OCI-LY1 (cell line): ENCODE results near the gene P3H2.

ENCODE experiments used
- H2AFZ ChIP-seq: fragments of 200-600 bp; sonication (generic), shearing (Covaris generic); 2 replicates; pipeline ENCODE4 v1.6.0; 2014; ENCODE audit warnings: antibody characterized with exemption, mild to moderate bottlenecking, low read length
- H3F3A ChIP-seq: fragments of 200-600 bp; sonication (generic), shearing (Covaris generic); 2 replicates; pipeline ENCODE4 v1.6.0; 2014; ENCODE audit warnings: mild to moderate bottlenecking, antibody characterized with exemption, low read length, moderate library complexity; ENCODE audit not compliant: insufficient read depth
- H3K27ac ChIP-seq: fragments of 200-600 bp; sonication (generic); 2 replicates; pipeline ENCODE4 v1.5.1; 2014; ENCODE audit warnings: low read length, mixed run types, mild to moderate bottlenecking, low read depth; ENCODE audit not compliant: poor library complexity, severe bottlenecking
- H3K27me3 ChIP-seq: fragments of 200-600 bp; sonication (generic); 2 replicates; pipeline ENCODE4 v1.6.0; 2014; ENCODE audit warnings: antibody characterized with exemption, mild to moderate bottlenecking, low read length, moderate library complexity; ENCODE audit not compliant: insufficient read depth
- H3K36me3 ChIP-seq: fragments of 200-600 bp; sonication (generic); 2 replicates; pipeline ENCODE4 v1.6.1; 2014; ENCODE audit warnings: mild to moderate bottlenecking, antibody characterized with exemption, low read length, moderate library complexity, mixed read lengths; ENCODE audit not compliant: insufficient read depth
- H3K4me1 ChIP-seq: fragments of 200-600 bp; sonication (generic); 2 replicates; pipeline ENCODE4 v1.5.1; 2014; ENCODE audit warnings: mild to moderate bottlenecking, low read length, moderate library complexity; ENCODE audit not compliant: insufficient read depth, severe bottlenecking
- H3K4me2 ChIP-seq: fragments of 200-600 bp; sonication (generic), shearing (Covaris generic); 2 replicates; pipeline ENCODE4 v1.6.1; 2014; ENCODE audit warnings: low read length
- H3K4me3 ChIP-seq: fragments of 200-600 bp; sonication (generic); 2 replicates; pipeline ENCODE4 v1.5.1; 2014; ENCODE audit warnings: low read length, low read depth, mild to moderate bottlenecking, mixed read lengths; ENCODE audit not compliant: poor library complexity, severe bottlenecking
- H3K79me2 ChIP-seq: fragments of 200-600 bp; shearing (Covaris generic); 2 replicates; pipeline ENCODE4 v1.6.1; 2016; ENCODE audit warnings: mixed run types, low read length, mixed read lengths; ENCODE audit not compliant: insufficient read depth
- H3K9ac ChIP-seq: fragments of 200-600 bp; sonication (generic), shearing (Covaris generic); 2 replicates; pipeline ENCODE4 v1.6.1; 2014; ENCODE audit warnings: mild to moderate bottlenecking, low read length, mixed read lengths
- H3K9me2 ChIP-seq: fragments of 200-600 bp; sonication (generic), shearing (Covaris generic); 2 replicates; pipeline ENCODE4 v1.6.1; 2014; ENCODE audit warnings: low read depth, mild to moderate bottlenecking, low read length, mixed read lengths
- H3K9me3 ChIP-seq: fragments of 200-600 bp; shearing (Covaris generic); 2 replicates; pipeline ENCODE4 v1.6.1; 2014; ENCODE audit warnings: low read length, mixed read lengths
- H4K20me1 ChIP-seq: fragments of 200-600 bp; sonication (generic), shearing (Covaris generic); 2 replicates; pipeline ENCODE4 v1.6.0; 2016; ENCODE audit warnings: mild to moderate bottlenecking, low read length; ENCODE audit not compliant: insufficient read depth
- CTCF ChIP-seq: fragments of 200-600 bp; sonication (generic), shearing (Covaris generic); IDR thresholded peaks from 2 replicates; pipeline ENCODE4 v1.5.1; 2017; ENCODE audit warnings: mild to moderate bottlenecking, antibody characterized with exemption, low read length, moderate library complexity, mixed read lengths
- EZH2 ChIP-seq: fragments of 200-600 bp; sonication (generic), shearing (Covaris generic); IDR thresholded peaks from 2 replicates; pipeline ENCODE4 v1.8.0; 2017; ENCODE audit warnings: borderline replicate concordance, mixed run types, mild to moderate bottlenecking, antibody characterized with exemption, low read length, moderate library complexity, mixed read lengths

P3H2 gene

GRCh38 chr3:190012784-190013183, 107.9 kb downstream of the P3H2 start:
- H4K20me1 ChIP-seq = no peaks in the 10 kb centered on the region
- H3K79me2 ChIP-seq = no peaks in the 10 kb centered on the region
- H3K27me3 ChIP-seq = no peaks in the 10 kb centered on the region
- H3K36me3 ChIP-seq = no peaks in the 10 kb centered on the region
- no peak overlapping the region for H3K9ac ChIP-seq
- H3K27ac ChIP-seq = no peak overlapping the region
- no peaks in the 10 kb centered on the region for H3K4me1 ChIP-seq
- H3K9me3 ChIP-seq = no peaks in the 10 kb centered on the region
- TF ChIP-seq CTCF (no peak), EZH2 (no peak)
- H3K4me2 ChIP-seq = no peak overlapping the region
- H3F3A ChIP-seq = no peaks in the 10 kb centered on the region
- no peak overlapping the region for H2AFZ ChIP-seq
- no peak overlapping the region for H3K4me3 ChIP-seq
- H3K9me2 ChIP-seq = no peaks in the 10 kb centered on the region

DNA sequence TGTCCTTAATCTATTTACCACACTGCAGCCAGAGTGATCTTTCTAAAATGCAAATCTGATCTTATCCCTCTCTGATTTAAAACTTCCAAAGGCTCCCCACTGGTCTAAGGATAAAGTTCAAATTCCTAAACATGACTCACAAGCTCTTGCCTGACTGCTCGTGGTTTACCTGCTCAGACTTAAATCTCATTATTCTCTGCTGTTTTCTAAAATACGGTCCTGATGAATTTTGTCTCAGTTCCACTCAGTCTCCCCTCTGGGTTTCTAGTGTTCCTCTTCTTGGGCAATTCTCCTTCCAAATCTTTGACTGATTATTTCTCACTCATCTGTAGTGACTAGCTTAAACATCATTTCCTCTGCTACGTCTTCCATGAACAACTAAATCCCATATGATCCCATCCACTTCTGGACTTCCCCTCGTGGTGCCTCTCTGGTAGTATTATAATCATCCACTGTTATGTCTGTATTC, 108.3 kb downstream of the P3H2 start:
- no peaks in the 10 kb centered on the region for H3K27me3 ChIP-seq
- H3K4me2 ChIP-seq = no peak overlapping the region
- TF ChIP-seq EZH2 (no peak), CTCF (no peak)
- no peaks in the 10 kb centered on the region for H3K9me2 ChIP-seq
- no peaks in the 10 kb centered on the region for H3K9me3 ChIP-seq
- no peaks in the 10 kb centered on the region for H3F3A ChIP-seq
- H3K4me3 ChIP-seq = no peak overlapping the region
- H3K79me2 ChIP-seq = no peaks in the 10 kb centered on the region
- no peak overlapping the region for H3K27ac ChIP-seq
- H3K9ac ChIP-seq = no peak overlapping the region
- no peak overlapping the region for H2AFZ ChIP-seq
- no peaks in the 10 kb centered on the region for H3K4me1 ChIP-seq
- no peaks in the 10 kb centered on the region for H3K36me3 ChIP-seq
- H4K20me1 ChIP-seq = no peaks in the 10 kb centered on the region

DNA sequence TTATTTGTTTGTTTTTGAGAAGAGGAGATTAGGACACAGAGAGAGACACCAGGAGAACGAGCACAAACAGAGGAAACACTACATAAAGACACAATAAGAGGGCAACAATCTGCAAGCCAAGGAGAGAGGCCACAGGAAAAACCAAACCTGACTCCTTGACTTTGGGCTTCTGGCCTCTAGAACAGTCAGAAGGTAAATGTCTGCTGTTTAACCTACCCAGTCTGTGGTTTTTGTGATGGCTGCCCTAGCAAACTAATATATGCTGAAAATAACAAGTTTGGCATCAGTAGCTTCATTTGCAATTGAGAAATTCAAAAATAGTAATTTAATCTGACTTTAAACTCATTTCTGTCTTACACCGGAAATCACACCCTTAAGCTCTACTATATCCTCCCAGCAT, 110.2 kb downstream of the P3H2 start:
- Histone ChIP-seq H3F3A (no peaks in the 10 kb centered on the region), H3K4me1 (no peaks in the 10 kb centered on the region), H3K4me3 (no peak overlapping the region), H3K27me3 (no peaks in the 10 kb centered on the region), H3K9me2 (no peaks in the 10 kb centered on the region), H3K9me3 (no peaks in the 10 kb centered on the region), H3K4me2 (no peak overlapping the region), H3K79me2 (no peaks in the 10 kb centered on the region), H4K20me1 (no peaks in the 10 kb centered on the region), H2AFZ (no peak overlapping the region), H3K9ac (no peak overlapping the region), H3K36me3 (no peaks in the 10 kb centered on the region), H3K27ac (no peak overlapping the region)
- TF ChIP-seq EZH2 = no peak
- TF ChIP-seq CTCF = no peak
